Measurements from ENCODE around the gene SCML2. TPM values are rescaled to one million over a fixed set of nuclear protein-coding genes. Genes with fewer than 3 reads are reported as not detected.
"Not testable (repeated sequence)": the region's sequence is repeated elsewhere in the genome, so short reads cannot be mapped to it uniquely, and the experiment has no call there.

The SCML2 gene
- total RNA-seq, 1 donor from 2014 or later: 9.5 TPM

DNA sequence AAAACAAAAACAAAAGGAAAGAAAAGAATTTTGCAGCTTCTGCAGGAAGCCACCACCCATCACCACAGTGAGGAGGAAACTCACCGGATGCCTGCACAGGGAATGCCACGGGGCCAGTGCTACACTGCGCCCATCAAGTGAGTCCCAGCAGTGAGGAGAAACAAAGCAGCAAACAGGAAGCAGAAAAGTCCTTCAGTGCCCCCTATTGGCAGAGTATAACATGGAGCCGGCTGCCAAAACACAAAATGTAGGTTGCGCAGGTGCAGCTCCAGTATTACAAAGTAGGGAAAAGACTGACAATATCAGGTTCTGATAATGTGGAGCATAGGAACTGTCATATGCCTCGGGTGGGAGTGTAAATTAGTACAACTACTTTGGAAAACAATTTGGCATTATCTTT is 23.3 kb upstream of the SCML2 start:
- no peak overlapping the region for H3K27ac Mint-ChIP-seq (ENCODE audit: unreplicated experiment)
- H3K9me3 Mint-ChIP-seq (ENCODE audit: unreplicated experiment): no peaks in the 10 kb centered on the region
- H3K36me3 Mint-ChIP-seq (ENCODE audit: unreplicated experiment): no peaks in the 10 kb centered on the region
- H3K4me1 Mint-ChIP-seq (ENCODE audit: low read depth, unreplicated experiment): no peaks in the 10 kb centered on the region
- TF ChIP-seq CTCF (IDR thresholded peaks at IDR 0.05; ENCODE audit: partially characterized antibody, unreplicated experiment): no peak
- no peaks in the 10 kb centered on the region for H3K27me3 Mint-ChIP-seq (ENCODE audit: unreplicated experiment)
- H3K4me3 Mint-ChIP-seq (ENCODE audit: unreplicated experiment): no peak overlapping the region
- DNase-seq: peak; percentile 19

GRCh38 chrX:18375131-18375805 is 20.8 kb upstream of the SCML2 start:
- DNase-seq; H3K9me3 Mint-ChIP-seq (ENCODE audit: unreplicated experiment); H3K4me1 Mint-ChIP-seq (ENCODE audit: low read depth, unreplicated experiment); H3K4me3 Mint-ChIP-seq (ENCODE audit: unreplicated experiment); H3K36me3 Mint-ChIP-seq (ENCODE audit: unreplicated experiment); H3K27ac Mint-ChIP-seq (ENCODE audit: unreplicated experiment); H3K27me3 Mint-ChIP-seq (ENCODE audit: unreplicated experiment): not testable (repeated sequence)

DNA sequence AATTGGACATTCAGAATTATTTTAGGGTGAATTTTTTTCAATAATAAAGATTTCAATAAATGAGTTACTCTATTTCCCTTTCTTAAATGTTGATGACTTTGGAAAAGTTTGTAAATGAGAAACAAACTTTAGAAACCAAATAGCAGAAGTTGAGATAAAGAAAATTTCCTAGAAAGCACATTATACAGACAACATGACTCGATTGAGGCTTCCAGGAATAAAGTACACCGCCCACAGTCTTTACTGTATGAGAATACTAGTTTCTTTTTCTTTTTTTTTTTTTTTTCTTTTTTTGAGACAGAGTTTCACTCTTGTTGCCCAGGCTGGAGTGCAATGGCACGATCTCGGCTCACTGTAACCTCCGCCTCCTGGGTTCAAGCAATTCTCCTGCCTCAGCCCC is 14.6 kb upstream of the SCML2 start:
- not testable (repeated sequence) for H3K4me3 Mint-ChIP-seq (ENCODE audit: unreplicated experiment); H3K36me3 Mint-ChIP-seq (ENCODE audit: unreplicated experiment); H3K9me3 Mint-ChIP-seq (ENCODE audit: unreplicated experiment); H3K27me3 Mint-ChIP-seq (ENCODE audit: unreplicated experiment); H3K4me1 Mint-ChIP-seq (ENCODE audit: low read depth, unreplicated experiment); H3K27ac Mint-ChIP-seq (ENCODE audit: unreplicated experiment); DNase-seq

GRCh38 chrX:18368402-18368801 is 13.9 kb upstream of the SCML2 start:
- Mint-ChIP-seq H3K4me3 (ENCODE audit: unreplicated experiment) (no peak overlapping the region), H3K4me1 (ENCODE audit: low read depth, unreplicated experiment) (no peaks in the 10 kb centered on the region), H3K27me3 (ENCODE audit: unreplicated experiment) (no peaks in the 10 kb centered on the region), H3K9me3 (ENCODE audit: unreplicated experiment) (no peaks in the 10 kb centered on the region), H3K36me3 (ENCODE audit: unreplicated experiment) (no peaks in the 10 kb centered on the region), H3K27ac (ENCODE audit: unreplicated experiment) (no peak overlapping the region)
- no peak for DNase-seq
- TF ChIP-seq CTCF (IDR thresholded peaks at IDR 0.05; ENCODE audit: partially characterized antibody, unreplicated experiment): no peak

DNA sequence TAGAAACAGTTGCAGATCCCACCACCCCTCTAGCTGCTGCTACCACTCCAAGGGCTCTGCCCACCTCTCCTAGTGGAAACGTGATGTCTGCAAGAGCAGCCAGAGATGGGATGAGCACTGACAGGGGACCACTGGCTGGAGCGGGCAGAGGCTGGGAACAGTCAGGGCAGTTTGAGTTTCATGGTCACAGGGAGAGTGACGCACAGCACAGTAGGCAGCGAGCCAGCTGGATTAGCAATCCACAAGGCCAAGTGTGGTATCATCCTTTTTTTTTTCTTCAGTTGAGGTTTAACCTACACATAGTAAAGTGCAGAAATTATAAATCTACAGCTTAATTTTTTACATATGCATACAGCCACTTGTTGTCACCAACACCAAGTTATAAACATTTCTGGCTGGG is 6.4 kb upstream of the SCML2 start:
- no peaks in the 10 kb centered on the region for H3K27me3 Mint-ChIP-seq (ENCODE audit: unreplicated experiment)
- TF ChIP-seq CTCF (IDR thresholded peaks at IDR 0.05; ENCODE audit: partially characterized antibody, unreplicated experiment): no peak
- peaks cover 1% of the 10 kb centered on the region for H3K9me3 Mint-ChIP-seq (ENCODE audit: unreplicated experiment)
- no peak overlapping the region for H3K27ac Mint-ChIP-seq (ENCODE audit: unreplicated experiment)
- no peak for DNase-seq
- no peaks in the 10 kb centered on the region for H3K36me3 Mint-ChIP-seq (ENCODE audit: unreplicated experiment)
- H3K4me1 Mint-ChIP-seq (ENCODE audit: low read depth, unreplicated experiment): no peaks in the 10 kb centered on the region
- no peak overlapping the region for H3K4me3 Mint-ChIP-seq (ENCODE audit: unreplicated experiment)

DNA sequence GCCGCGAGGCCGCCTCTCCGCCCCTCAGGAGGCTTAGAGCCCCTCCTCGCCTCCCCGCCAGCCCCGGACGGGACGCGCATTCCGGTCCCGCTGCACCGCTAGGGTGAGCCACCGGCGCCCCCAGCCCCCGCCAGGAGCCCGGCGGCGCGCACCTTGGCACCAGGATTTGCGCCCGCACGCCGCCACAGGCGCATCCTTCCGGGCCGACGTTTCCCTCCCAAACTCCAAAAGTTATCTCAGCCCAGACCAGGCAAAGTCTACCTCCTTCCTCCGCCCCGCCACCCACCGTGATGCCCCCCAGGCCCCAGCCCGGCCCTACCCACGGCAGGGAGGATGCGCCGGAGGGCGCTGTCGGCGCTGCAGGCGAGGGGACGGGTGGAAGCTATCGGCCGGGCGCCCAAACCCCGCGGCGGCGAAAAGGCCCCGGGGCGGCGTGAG is 538 bp downstream of the SCML2 start:
- Mint-ChIP-seq H3K4me1 (ENCODE audit: low read depth, unreplicated experiment) (no peaks in the 10 kb centered on the region), H3K36me3 (ENCODE audit: unreplicated experiment) (no peaks in the 10 kb centered on the region), H3K27ac (ENCODE audit: unreplicated experiment) (no peak overlapping the region), H3K27me3 (ENCODE audit: unreplicated experiment) (no peaks in the 10 kb centered on the region), H3K4me3 (ENCODE audit: unreplicated experiment) (peak overlapping the region; percentile 81), H3K9me3 (ENCODE audit: unreplicated experiment) (peaks cover under 1% of the 10 kb centered on the region)
- TF ChIP-seq CTCF (IDR thresholded peaks at IDR 0.05; ENCODE audit: partially characterized antibody, unreplicated experiment): no peak
- DNase-seq: peak; percentile 38

Data from glutamatergic neuron (in vitro differentiated cells).